Astrocyte (in vitro differentiated cells and primary cell): Measurements from ENCODE around the gene AGTR1. TPM values are rescaled to one million over a fixed set of nuclear protein-coding genes. Genes with fewer than 3 reads are reported as not detected.

ENCODE experiments used
- DNase-seq: peaks from one replicate; pipeline ENCODE4 v3.0.0-alpha.2; 2010; ENCODE audit warnings: low read depth
- FAIRE-seq: peaks from 2 replicates; lab custom pipeline; 2011; peaks lifted over from hg19 to GRCh38; lab: Jason Lieb, UNC
- H2AFZ ChIP-seq: 2 replicates; pipeline ENCODE4 v1.6.0; 2012; ENCODE audit warnings: low read depth, low read length, inconsistent platforms
- H3K27ac ChIP-seq: 2 replicates; pipeline ENCODE4 v1.5.1; 2011; ENCODE audit warnings: low read depth, low read length, inconsistent platforms
- H3K27me3 ChIP-seq: 2 replicates; pipeline ENCODE4 v1.6.0; 2011; ENCODE audit warnings: low read length, inconsistent platforms; ENCODE audit not compliant: insufficient read depth
- H3K36me3 ChIP-seq: 2 replicates; pipeline ENCODE4 v1.5.1; 2011; ENCODE audit warnings: low read length, inconsistent platforms; ENCODE audit not compliant: insufficient read depth
- H3K4me1 ChIP-seq: 2 replicates; pipeline ENCODE4 v1.5.1; 2011; ENCODE audit warnings: low read length, inconsistent platforms; ENCODE audit not compliant: insufficient read depth
- H3K4me2 ChIP-seq: 2 replicates; pipeline ENCODE4 v1.6.0; 2012; ENCODE audit warnings: low read length, inconsistent platforms
- H3K4me3 ChIP-seq: 2 replicates; pipeline ENCODE4 v1.5.1; 2011; ENCODE audit warnings: low read depth, mild to moderate bottlenecking, low read length, inconsistent platforms; ENCODE audit not compliant: insufficient read depth
- H3K79me2 ChIP-seq: 2 replicates; pipeline ENCODE4 v1.6.0; 2012; ENCODE audit warnings: mild to moderate bottlenecking, low read length, inconsistent platforms; ENCODE audit not compliant: insufficient read depth
- H3K9ac ChIP-seq: 2 replicates; pipeline ENCODE4 v1.6.0; 2012; ENCODE audit warnings: mild to moderate bottlenecking, low read length, inconsistent platforms
- H3K9me3 ChIP-seq: 2 replicates; pipeline ENCODE4 v1.5.1; 2012; ENCODE audit warnings: low read depth, mild to moderate bottlenecking, low read length, inconsistent platforms; ENCODE audit not compliant: insufficient read depth
- H4K20me1 ChIP-seq: 2 replicates; pipeline ENCODE4 v1.6.0; 2012; ENCODE audit warnings: low read length, inconsistent platforms; ENCODE audit not compliant: insufficient read depth
- H3K27ac Mint-ChIP-seq: one replicate; pipeline ENCODE4 v1.8.0; 2021; ENCODE audit warnings: mild to moderate bottlenecking, mixed read lengths; ENCODE audit not compliant: unreplicated experiment
- H3K27me3 Mint-ChIP-seq: one replicate; pipeline ENCODE4 v1.8.0; 2021; ENCODE audit warnings: low read depth, mixed read lengths; ENCODE audit not compliant: unreplicated experiment
- H3K36me3 Mint-ChIP-seq: one replicate; pipeline ENCODE4 v1.8.0; 2021; ENCODE audit warnings: low read depth, mixed read lengths; ENCODE audit not compliant: unreplicated experiment
- H3K4me1 Mint-ChIP-seq: one replicate; pipeline ENCODE4 v1.8.0; 2021; ENCODE audit warnings: low read depth, mixed read lengths; ENCODE audit not compliant: unreplicated experiment
- H3K4me3 Mint-ChIP-seq: one replicate; pipeline ENCODE4 v1.8.0; 2021; ENCODE audit warnings: mild to moderate bottlenecking, moderate library complexity, mixed read lengths; ENCODE audit not compliant: unreplicated experiment
- H3K9me3 Mint-ChIP-seq: one replicate; pipeline ENCODE4 v1.8.0; 2021; ENCODE audit warnings: mild to moderate bottlenecking, mixed read lengths; ENCODE audit not compliant: unreplicated experiment
- CTCF ChIP-seq: IDR thresholded peaks from 2 replicates; pipeline ENCODE4 v1.5.1; 2011; ENCODE audit warnings: low read depth, mild to moderate bottlenecking, inconsistent platforms, low read length, moderate library complexity; ENCODE audit not compliant: insufficient read depth
- EZH2 ChIP-seq: IDR thresholded peaks from 2 replicates; pipeline ENCODE4 v1.6.1; 2012; ENCODE audit warnings: mild to moderate bottlenecking, low read length, inconsistent platforms; ENCODE audit not compliant: insufficient read depth
- total RNA-seq: library from RNA; stranded (reverse); gene quantifications from 2 replicates; pipeline ENCODE4 v1.2.1, GENCODE V29; 2021

AGTR1 gene
- total RNA-seq, 1 donor from 2014 or later = 0.61 TPM

DNA sequence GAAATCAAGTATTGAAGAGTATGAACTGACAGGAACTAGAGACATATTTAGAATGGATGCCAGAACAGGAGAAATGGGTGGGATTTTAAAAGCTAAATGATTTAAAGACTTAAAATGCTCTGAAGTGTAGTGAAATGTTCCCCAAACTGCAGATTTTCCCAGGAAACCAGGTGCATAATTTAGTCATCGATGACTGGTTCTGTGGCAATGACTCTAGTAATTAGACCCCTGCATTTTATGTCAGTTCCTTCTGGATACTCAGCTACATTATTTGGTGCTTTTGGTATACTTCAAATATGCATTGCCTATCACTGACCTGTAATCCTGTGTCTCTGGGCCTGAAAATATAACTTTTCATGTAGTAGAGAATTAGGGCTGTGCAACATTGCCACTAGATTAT is 16.8 kb downstream of the AGTR1 start:
- FAIRE-seq (no peak), DNase-seq (no peak)
- no peaks in the 10 kb centered on the region for H3K9me3 Mint-ChIP-seq
- Histone ChIP-seq H3K4me1 (no peaks in the 10 kb centered on the region), H3K4me2 (no peak overlapping the region), H3K79me2 (no peaks in the 10 kb centered on the region), H3K27me3 (no peaks in the 10 kb centered on the region), H3K27ac (no peak overlapping the region), H3K9ac (no peak overlapping the region), H2AFZ (no peak overlapping the region), H3K9me3 (no peaks in the 10 kb centered on the region), H4K20me1 (no peaks in the 10 kb centered on the region), H3K36me3 (no peaks in the 10 kb centered on the region), H3K4me3 (no peak overlapping the region)
- H3K4me3 Mint-ChIP-seq = no peak overlapping the region
- H3K27me3 Mint-ChIP-seq = no peaks in the 10 kb centered on the region
- TF ChIP-seq CTCF = no peak
- TF ChIP-seq EZH2 = no peak
- H3K36me3 Mint-ChIP-seq = no peaks in the 10 kb centered on the region
- H3K27ac Mint-ChIP-seq = no peak overlapping the region
- peaks cover 2% of the 10 kb centered on the region for H3K4me1 Mint-ChIP-seq

GRCh38 chr3:148716657-148717056 is 19.0 kb downstream of the AGTR1 start:
- DNase-seq (no peak), FAIRE-seq (no peak)
- Histone ChIP-seq H3K4me3 (no peak overlapping the region), H3K9ac (no peak overlapping the region), H3K79me2 (no peaks in the 10 kb centered on the region), H3K27me3 (no peaks in the 10 kb centered on the region), H3K4me2 (no peak overlapping the region), H3K4me1 (no peaks in the 10 kb centered on the region), H4K20me1 (no peaks in the 10 kb centered on the region), H3K9me3 (no peaks in the 10 kb centered on the region), H2AFZ (no peak overlapping the region), H3K36me3 (no peaks in the 10 kb centered on the region), H3K27ac (no peak overlapping the region)
- no peaks in the 10 kb centered on the region for H3K9me3 Mint-ChIP-seq
- H3K4me1 Mint-ChIP-seq = peaks cover 2% of the 10 kb centered on the region
- no peak overlapping the region for H3K27ac Mint-ChIP-seq
- H3K27me3 Mint-ChIP-seq = no peaks in the 10 kb centered on the region
- no peak for TF ChIP-seq EZH2
- no peak for TF ChIP-seq CTCF
- H3K4me3 Mint-ChIP-seq = no peak overlapping the region
- H3K36me3 Mint-ChIP-seq = no peaks in the 10 kb centered on the region

- no peak overlapping the region for H3K27ac ChIP-seq
- no peak for DNase-seq
- H3K4me3 ChIP-seq = no peak overlapping the region
- Mint-ChIP-seq H3K27ac (no peak overlapping the region), H3K4me1 (peaks cover 13% of the 10 kb centered on the region), H3K27me3 (no peaks in the 10 kb centered on the region), H3K36me3 (no peaks in the 10 kb centered on the region), H3K4me3 (no peak overlapping the region), H3K9me3 (no peaks in the 10 kb centered on the region)
- H3K4me2 ChIP-seq = no peak overlapping the region
- no peak overlapping the region for H3K9ac ChIP-seq
- TF ChIP-seq CTCF = no peak
- no peak for TF ChIP-seq EZH2
- no peaks in the 10 kb centered on the region for H3K4me1 ChIP-seq
- H2AFZ ChIP-seq = no peak overlapping the region
- H3K27me3 ChIP-seq = no peaks in the 10 kb centered on the region
- H3K36me3 ChIP-seq = no peaks in the 10 kb centered on the region
- no peak for FAIRE-seq
- H3K79me2 ChIP-seq = no peaks in the 10 kb centered on the region
- H3K9me3 ChIP-seq = no peaks in the 10 kb centered on the region
- H4K20me1 ChIP-seq = no peaks in the 10 kb centered on the region
Measured at GRCh38 chr3:148717885-148718561, 20.3 kb downstream of the AGTR1 start.
